Uterus (tissue), 2 donors: ENCODE results near the gene SRSF4.

Source experiments
- POLR2A ChIP-seq, 2 donors: fragments of 450-650 bp; IDR thresholded peaks; one replicate each; pipeline ENCODE4 v1.6.1; 2016; ENCODE audit warnings: antibody characterized with exemption in 2 of 2, mild to moderate bottlenecking in 1 of 2, moderate library complexity in 1 of 2
- TF ChIP-seq, protein P1 (sequence below), 4 experiments: fragments of 200-600 bp in 2 of 4; fragments of 450-650 bp in 2 of 4; sonication (generic) in 2 of 4; IDR thresholded peaks; one replicate each; pipeline ENCODE4 v1.5.1; 2016 to 2019; ENCODE audit warnings: antibody characterized with exemption in 4 of 4, mild to moderate bottlenecking in 2 of 4, moderate library complexity in 1 of 4

DNA sequence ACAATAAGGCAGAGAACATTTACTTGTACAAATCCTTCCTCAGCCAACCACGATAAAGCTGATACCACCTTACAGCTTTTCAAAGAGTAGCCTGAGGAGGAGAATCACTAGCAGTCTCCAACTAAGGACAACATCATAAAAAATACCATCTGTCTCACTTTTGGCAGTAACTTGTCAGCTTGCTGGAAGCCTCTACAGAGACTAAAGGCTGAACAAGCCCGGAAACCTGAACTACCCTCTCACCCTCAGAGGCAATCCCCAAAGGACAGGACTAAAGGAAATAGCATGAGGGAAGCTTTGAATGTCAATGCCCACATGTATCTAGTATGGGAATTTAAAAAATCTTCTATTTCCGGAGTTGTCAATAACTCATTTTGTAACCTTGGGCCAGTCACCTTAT is 10.6 kb downstream of the SRSF4 start:
- TF ChIP-seq, protein P1, sequence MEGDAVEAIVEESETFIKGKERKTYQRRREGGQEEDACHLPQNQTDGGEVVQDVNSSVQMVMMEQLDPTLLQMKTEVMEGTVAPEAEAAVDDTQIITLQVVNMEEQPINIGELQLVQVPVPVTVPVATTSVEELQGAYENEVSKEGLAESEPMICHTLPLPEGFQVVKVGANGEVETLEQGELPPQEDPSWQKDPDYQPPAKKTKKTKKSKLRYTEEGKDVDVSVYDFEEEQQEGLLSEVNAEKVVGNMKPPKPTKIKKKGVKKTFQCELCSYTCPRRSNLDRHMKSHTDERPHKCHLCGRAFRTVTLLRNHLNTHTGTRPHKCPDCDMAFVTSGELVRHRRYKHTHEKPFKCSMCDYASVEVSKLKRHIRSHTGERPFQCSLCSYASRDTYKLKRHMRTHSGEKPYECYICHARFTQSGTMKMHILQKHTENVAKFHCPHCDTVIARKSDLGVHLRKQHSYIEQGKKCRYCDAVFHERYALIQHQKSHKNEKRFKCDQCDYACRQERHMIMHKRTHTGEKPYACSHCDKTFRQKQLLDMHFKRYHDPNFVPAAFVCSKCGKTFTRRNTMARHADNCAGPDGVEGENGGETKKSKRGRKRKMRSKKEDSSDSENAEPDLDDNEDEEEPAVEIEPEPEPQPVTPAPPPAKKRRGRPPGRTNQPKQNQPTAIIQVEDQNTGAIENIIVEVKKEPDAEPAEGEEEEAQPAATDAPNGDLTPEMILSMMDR (IDR thresholded peaks at IDR 0.05) = no peak
- TF ChIP-seq POLR2A (IDR thresholded peaks at IDR 0.05) = no peak
